Stomach (tissue), 9 donors: ENCODE data around the gene TMEM167B. TPM values are rescaled to one million over a fixed set of nuclear protein-coding genes. Genes with fewer than 3 reads are reported as not detected.
A peak's percentile ranks its signal among the peaks of the same experiment; 100 is the strongest.

Source experiments
- DNase-seq, 2 donors: peaks; one replicate each; pipeline versions ENCODE4 v3.0.0 to v3.0.0-alpha.2; 2013 to 2019
- H3K27ac ChIP-seq, 5 donors: fragments of 200-600 bp in 4 of 5; sonication (generic) in 4 of 5; one replicate each; pipeline ENCODE4 v1.5.1; 2013 to 2019; ENCODE audit warnings: mild to moderate bottlenecking in 1 of 5, moderate library complexity in 1 of 5
- H3K27me3 ChIP-seq, 3 donors: fragments of 200-600 bp; sonication (generic); one replicate each; pipeline ENCODE4 v1.5.1; 2017 to 2019; ENCODE audit warnings: mixed run types in 1 of 3
- H3K36me3 ChIP-seq, 4 donors: fragments of 200-600 bp; sonication (generic); 1 replicate in 3 of 4; 2 replicates in 1 of 4; pipeline ENCODE4 v1.5.1; 2016 to 2019
- H3K4me1 ChIP-seq, 4 donors: fragments of 200-600 bp; sonication (generic); one replicate each; pipeline ENCODE4 v1.5.1; 2016 to 2019
- H3K4me3 ChIP-seq, 4 donors: fragments of 200-600 bp; sonication (generic) in 3 of 4; one replicate each; pipeline ENCODE4 v1.5.1; 2016 to 2019; ENCODE audit warnings: mild to moderate bottlenecking in 1 of 4
- H3K9me3 ChIP-seq, 4 donors: fragments of 200-600 bp; sonication (generic); one replicate each; pipeline ENCODE4 v1.5.1; 2016 to 2019
- EP300 ChIP-seq: sonication (generic); formaldehyde crosslinking; IDR thresholded peaks from one replicate; pipeline ENCODE4 v1.6.1; 2017; ENCODE audit warnings: antibody characterized with exemption
- POLR2A ChIP-seq, 4 donors: fragments of 450-650 bp; IDR thresholded peaks; one replicate each; pipeline ENCODE4 v1.6.1; 2016; ENCODE audit warnings: antibody characterized with exemption in 4 of 4, control low read depth in 2 of 4, mild to moderate bottlenecking in 1 of 4, moderate library complexity in 1 of 4
- POLR2AphosphoS5 ChIP-seq, 3 donors: sonication (generic); formaldehyde crosslinking; IDR thresholded peaks; one replicate each; pipeline ENCODE4 v1.6.1; 2016; ENCODE audit warnings: antibody characterized with exemption in 3 of 3
- WGBS, 5 donors: extraction: QIAGEN DNeasy Blood & Tissue Kit in 3 of 5; methylation state at CpG; one replicate each; pipeline versions ENCODE4 v1.1.5 to v1.1.7; 2013 to 2018; 5-methylcytosine and 5-hydroxymethylcytosine counted together
- intact Hi-C: fragments of 100-400 bp; cut with DNase I; formaldehyde crosslinking; loops from one replicate; pipeline ENCODE4 v1.15.1; 2023; ENCODE audit warnings: low total_unique reads
- polyA plus RNA-seq, 3 donors: library from polyadenylated mRNA; stranded (reverse); fragments of 200-250 nt; gene quantifications; one replicate each; pipeline ENCODE4 v1.2.3, GENCODE V29; 2013
- total RNA-seq, 5 donors: library from RNA; depleted of rRNA; stranded (reverse); fragments of >200 nt; gene quantifications; one replicate each; pipeline versions ENCODE4 v1.1.0 to v1.2.3, GENCODE V29; 2014 to 2016
- TF ChIP-seq, protein P1 (sequence below), 7 experiments: fragments of 450-650 bp in 4 of 7; fragments of 200-600 bp in 3 of 7; sonication (generic) in 3 of 7; IDR thresholded peaks; one replicate each; pipeline ENCODE4 v1.5.1; 2016 to 2019; ENCODE audit warnings: antibody characterized with exemption in 7 of 7, control low read depth in 2 of 7, mild to moderate bottlenecking in 1 of 7
- donor health status: healthy with polysubstance abuse.
- donor health status: Bipolar disorder and iron deficiency.
- donor health status: healthy.

TMEM167B gene
- total and polyA plus RNA-seq, 8 donors: 2.9 to 70.1 (median 26.9) TPM; not detected in 1

DNA sequence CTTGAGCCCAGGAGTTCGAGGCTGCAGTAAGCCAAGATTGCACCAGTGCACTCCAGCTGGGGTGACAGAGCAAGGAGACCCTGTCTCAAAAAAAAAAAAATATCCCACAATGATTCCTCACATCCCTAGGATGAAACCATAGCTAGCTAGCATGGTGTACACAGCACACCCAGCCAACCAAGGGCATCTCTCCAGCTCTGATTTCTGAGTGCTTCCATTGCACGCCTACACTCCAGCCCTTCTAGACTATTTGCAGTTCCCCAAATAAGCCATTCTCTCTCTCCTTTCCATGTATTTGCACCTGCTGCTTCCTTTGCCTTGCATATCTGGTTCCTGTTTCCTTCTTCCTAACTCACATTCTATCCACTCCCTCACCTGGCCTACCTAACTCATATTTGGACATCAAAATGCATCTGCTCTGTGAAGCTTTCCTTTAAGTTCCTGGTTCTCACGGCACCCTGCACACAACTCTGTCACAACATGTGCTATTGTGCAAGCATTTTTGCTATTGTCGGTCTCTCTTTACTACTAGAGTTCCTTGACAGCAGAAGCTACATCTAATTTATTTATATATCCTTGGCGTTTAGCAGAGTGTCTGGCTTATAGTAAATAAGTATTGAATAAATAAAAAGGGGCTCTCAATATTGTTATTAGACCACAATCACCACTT, 21.0 kb downstream of the TMEM167B start:
- DNase-seq: peak in 1 of 2 donors; percentile 23
- no peak overlapping the region for H3K4me3 ChIP-seq
- H3K27ac ChIP-seq: no peak overlapping the region
- no peak for TF ChIP-seq EP300
- TF ChIP-seq, protein P1, sequence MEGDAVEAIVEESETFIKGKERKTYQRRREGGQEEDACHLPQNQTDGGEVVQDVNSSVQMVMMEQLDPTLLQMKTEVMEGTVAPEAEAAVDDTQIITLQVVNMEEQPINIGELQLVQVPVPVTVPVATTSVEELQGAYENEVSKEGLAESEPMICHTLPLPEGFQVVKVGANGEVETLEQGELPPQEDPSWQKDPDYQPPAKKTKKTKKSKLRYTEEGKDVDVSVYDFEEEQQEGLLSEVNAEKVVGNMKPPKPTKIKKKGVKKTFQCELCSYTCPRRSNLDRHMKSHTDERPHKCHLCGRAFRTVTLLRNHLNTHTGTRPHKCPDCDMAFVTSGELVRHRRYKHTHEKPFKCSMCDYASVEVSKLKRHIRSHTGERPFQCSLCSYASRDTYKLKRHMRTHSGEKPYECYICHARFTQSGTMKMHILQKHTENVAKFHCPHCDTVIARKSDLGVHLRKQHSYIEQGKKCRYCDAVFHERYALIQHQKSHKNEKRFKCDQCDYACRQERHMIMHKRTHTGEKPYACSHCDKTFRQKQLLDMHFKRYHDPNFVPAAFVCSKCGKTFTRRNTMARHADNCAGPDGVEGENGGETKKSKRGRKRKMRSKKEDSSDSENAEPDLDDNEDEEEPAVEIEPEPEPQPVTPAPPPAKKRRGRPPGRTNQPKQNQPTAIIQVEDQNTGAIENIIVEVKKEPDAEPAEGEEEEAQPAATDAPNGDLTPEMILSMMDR (IDR thresholded peaks at IDR 0.05): no peak
- no peak for TF ChIP-seq POLR2AphosphoS5 (IDR thresholded peaks at IDR 0.05)
- no peak for TF ChIP-seq POLR2A (IDR thresholded peaks at IDR 0.05)
- no peaks in the 10 kb centered on the region for H3K36me3 ChIP-seq
- peaks cover 18 to 27% (median 23%) of the 10 kb centered on the region in 4 donors for H3K4me1 ChIP-seq
- H3K9me3 ChIP-seq: no peaks in the 10 kb centered on the region
- H3K27me3 ChIP-seq: peaks cover 6 to 30% (median 7%) of the 10 kb centered on the region in 3 donors
- WGBS, 5 donors: 69 to 79% (median 75%) methylated on average over 5 of the region's 5 CpGs
- intact Hi-C loops: loop anchor here (10.0 kb wide), 1 partner anchor 83 kb away; no protein-coding TSS in a partner anchor

DNA sequence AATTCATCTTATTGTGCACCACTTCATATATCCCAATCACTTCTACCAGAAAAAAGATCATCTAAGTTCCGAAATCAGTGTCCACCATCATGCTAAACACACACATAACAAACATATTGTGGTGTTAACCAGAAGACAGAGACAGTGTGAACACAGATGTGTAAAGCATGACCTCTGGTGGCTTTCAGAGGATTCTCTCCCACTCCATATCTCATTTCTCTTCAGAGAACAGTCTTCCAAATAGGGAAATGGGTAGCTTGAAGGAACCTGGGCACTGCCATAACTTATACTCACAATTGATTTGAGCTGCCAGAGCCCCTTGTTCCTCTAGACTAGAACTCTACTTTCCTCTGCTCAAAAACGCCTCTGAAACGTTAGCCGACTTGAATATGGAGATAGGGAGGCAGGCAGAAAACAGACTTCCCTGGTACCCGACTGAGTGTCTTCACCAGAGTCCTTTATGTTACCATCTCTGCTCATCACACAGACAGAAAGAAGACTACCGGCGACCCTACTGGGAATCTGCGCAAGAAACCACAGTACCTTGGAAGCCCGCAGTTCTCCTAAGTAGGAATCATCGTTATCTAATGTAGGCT, 21.6 kb downstream of the TMEM167B start:
- WGBS, 5 donors: 35 to 50% (median 38%) methylated on average over 10 of the region's 10 CpGs
- no peaks in the 10 kb centered on the region for H3K36me3 ChIP-seq
- TF ChIP-seq POLR2AphosphoS5 (IDR thresholded peaks at IDR 0.05): no peak
- TF ChIP-seq, protein P1 (IDR thresholded peaks at IDR 0.05): no peak
- TF ChIP-seq EP300: no peak
- TF ChIP-seq POLR2A (IDR thresholded peaks at IDR 0.05): no peak
- no peaks in the 10 kb centered on the region for H3K9me3 ChIP-seq
- DNase-seq: no peak
- peaks cover 18 to 32% (median 23%) of the 10 kb centered on the region in 4 donors for H3K4me1 ChIP-seq
- intact Hi-C loops: loop anchor here (10.0 kb wide), 1 partner anchor 83 kb away; no protein-coding TSS in a partner anchor
- H3K27me3 ChIP-seq: peaks cover 6 to 35% (median 7%) of the 10 kb centered on the region in 3 donors
- peak overlapping the region; percentile 49 to 72 (median 52) for H3K4me3 ChIP-seq
- peak overlapping the region in 2 of 5 donors; percentile 33 to 76 for H3K27ac ChIP-seq

DNA sequence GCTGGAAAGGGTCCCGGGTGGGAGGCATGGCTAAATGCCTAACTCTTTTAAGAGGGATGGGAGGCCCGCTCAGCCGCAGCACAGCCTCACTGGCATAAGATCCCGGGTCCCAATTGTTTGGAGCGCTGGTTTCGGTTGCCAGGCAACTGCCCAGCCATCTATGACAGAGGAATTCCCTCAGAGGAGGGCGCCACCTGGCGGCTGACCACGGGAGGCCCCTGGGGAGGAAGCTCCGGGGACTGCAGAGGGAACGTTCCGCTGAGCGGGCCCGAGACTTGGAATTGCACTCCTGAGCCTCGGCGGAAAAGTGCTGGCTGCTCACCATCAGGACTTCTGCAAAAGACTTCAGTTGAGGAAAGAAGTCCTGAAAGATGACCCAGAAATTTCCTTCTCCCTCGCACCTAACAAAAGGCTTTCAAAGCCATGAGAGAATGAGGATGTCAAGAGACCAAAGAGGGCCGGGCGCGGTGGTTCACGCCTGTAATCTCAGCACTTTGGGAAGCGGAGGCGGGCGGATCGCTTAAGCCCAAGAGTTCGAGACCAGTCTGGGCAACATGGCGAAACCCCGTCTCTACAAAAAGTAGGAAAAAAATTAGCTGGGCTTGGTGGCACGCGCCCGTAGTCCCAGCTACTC, 22.2 kb downstream of the TMEM167B start:
- H3K4me1 ChIP-seq: peaks cover 18 to 38% (median 26%) of the 10 kb centered on the region in 4 donors
- H3K36me3 ChIP-seq: no peaks in the 10 kb centered on the region
- intact Hi-C loops: loop anchor here (10.0 kb wide), 1 partner anchor 82 kb away; no protein-coding TSS in a partner anchor
- 12 to 27% (median 16%) methylated on average over 21 to 31 of the region's 31 CpGs for WGBS, 5 donors
- TF ChIP-seq POLR2A (IDR thresholded peaks at IDR 0.05) (no peak), POLR2AphosphoS5 (IDR thresholded peaks at IDR 0.05) (peak in 1 of 3 donors; percentile 71), EP300 (no peak)
- TF ChIP-seq, protein P1 (IDR thresholded peaks at IDR 0.05): peak in 6 of 7 experiments; percentile 30 to 98 (median 91)
- peak overlapping the region; percentile 49 to 72 (median 52) for H3K4me3 ChIP-seq
- peak overlapping the region in 2 of 5 donors; percentile 33 to 76 for H3K27ac ChIP-seq
- H3K27me3 ChIP-seq: peaks cover 6 to 36% (median 7%) of the 10 kb centered on the region in 3 donors
- H3K9me3 ChIP-seq: no peaks in the 10 kb centered on the region
- DNase-seq: peak; percentile 95 to 96
